Measurements from ENCODE around the gene MBP.
"Not testable (repeated sequence)": the region's sequence is repeated elsewhere in the genome, so short reads cannot be mapped to it uniquely, and the experiment has no call there.

MBP gene

GRCh38 chr18:76952747-76953146 lies 179.8 kb downstream of the MBP start:
- no peak overlapping the region for H3K9ac ChIP-seq (ENCODE audit: low read depth, low read length)
- no peak overlapping the region for H3K4me3 ChIP-seq (ENCODE audit: low read depth, low read length)
- no peaks in the 10 kb centered on the region for H3K9me3 ChIP-seq (ENCODE audit: control insufficient read depth, insufficient read depth, low read length)
- H3K27me3 ChIP-seq (ENCODE audit: control insufficient read depth, insufficient read depth, low read length): no peaks in the 10 kb centered on the region
- peaks cover 11% of the 10 kb centered on the region for H3K36me3 ChIP-seq (ENCODE audit: control insufficient read depth, insufficient read depth, low read length)
- no peaks in the 10 kb centered on the region for H3K4me1 ChIP-seq (ENCODE audit: control insufficient read depth, insufficient read depth, low read length)

- Histone ChIP-seq H3K9me3 (ENCODE audit: control insufficient read depth, insufficient read depth, low read length) (no peaks in the 10 kb centered on the region), H3K36me3 (ENCODE audit: control insufficient read depth, insufficient read depth, low read length) (peaks cover 11% of the 10 kb centered on the region), H3K27me3 (ENCODE audit: control insufficient read depth, insufficient read depth, low read length) (no peaks in the 10 kb centered on the region), H3K9ac (ENCODE audit: low read depth, low read length) (no peak overlapping the region), H3K4me1 (ENCODE audit: control insufficient read depth, insufficient read depth, low read length) (no peaks in the 10 kb centered on the region), H3K4me3 (ENCODE audit: low read depth, low read length) (no peak overlapping the region)
Measured at GRCh38 chr18:76951456-76952247, 180.9 kb downstream of the MBP start.

GRCh38 chr18:76948345-76948744 lies 184.2 kb downstream of the MBP start:
- Histone ChIP-seq H3K4me1 (ENCODE audit: control insufficient read depth, insufficient read depth, low read length) (no peaks in the 10 kb centered on the region), H3K4me3 (ENCODE audit: low read depth, low read length) (no peak overlapping the region), H3K9me3 (ENCODE audit: control insufficient read depth, insufficient read depth, low read length) (no peaks in the 10 kb centered on the region), H3K27me3 (ENCODE audit: control insufficient read depth, insufficient read depth, low read length) (no peaks in the 10 kb centered on the region), H3K36me3 (ENCODE audit: control insufficient read depth, insufficient read depth, low read length) (peaks cover 4% of the 10 kb centered on the region), H3K9ac (ENCODE audit: low read depth, low read length) (no peak overlapping the region)

GRCh38 chr18:76944346-76944745 lies 188.2 kb downstream of the MBP start:
- H3K27me3 ChIP-seq (ENCODE audit: control insufficient read depth, insufficient read depth, low read length); H3K36me3 ChIP-seq (ENCODE audit: control insufficient read depth, insufficient read depth, low read length); H3K9ac ChIP-seq (ENCODE audit: low read depth, low read length); H3K4me3 ChIP-seq (ENCODE audit: low read depth, low read length); H3K4me1 ChIP-seq (ENCODE audit: control insufficient read depth, insufficient read depth, low read length); H3K9me3 ChIP-seq (ENCODE audit: control insufficient read depth, insufficient read depth, low read length): not testable (repeated sequence)

- H3K4me3 ChIP-seq (ENCODE audit: low read depth, low read length): no peak overlapping the region
- peaks cover 11% of the 10 kb centered on the region for H3K36me3 ChIP-seq (ENCODE audit: control insufficient read depth, insufficient read depth, low read length)
- H3K4me1 ChIP-seq (ENCODE audit: control insufficient read depth, insufficient read depth, low read length): no peaks in the 10 kb centered on the region
- no peaks in the 10 kb centered on the region for H3K9me3 ChIP-seq (ENCODE audit: control insufficient read depth, insufficient read depth, low read length)
- H3K27me3 ChIP-seq (ENCODE audit: control insufficient read depth, insufficient read depth, low read length): no peaks in the 10 kb centered on the region
- H3K9ac ChIP-seq (ENCODE audit: low read depth, low read length): no peak overlapping the region
Measured at GRCh38 chr18:76943542-76944339, 188.8 kb downstream of the MBP start.

- Histone ChIP-seq H3K27me3 (ENCODE audit: control insufficient read depth, insufficient read depth, low read length) (no peaks in the 10 kb centered on the region), H3K4me1 (ENCODE audit: control insufficient read depth, insufficient read depth, low read length) (no peaks in the 10 kb centered on the region), H3K36me3 (ENCODE audit: control insufficient read depth, insufficient read depth, low read length) (peaks cover 8% of the 10 kb centered on the region), H3K4me3 (ENCODE audit: low read depth, low read length) (no peak overlapping the region), H3K9ac (ENCODE audit: low read depth, low read length) (no peak overlapping the region), H3K9me3 (ENCODE audit: control insufficient read depth, insufficient read depth, low read length) (no peaks in the 10 kb centered on the region)
Measured at GRCh38 chr18:76941284-76941683, 191.3 kb downstream of the MBP start.

GRCh38 chr18:76938619-76939018 lies 194.0 kb downstream of the MBP start:
- Histone ChIP-seq H3K27me3 (ENCODE audit: control insufficient read depth, insufficient read depth, low read length) (no peaks in the 10 kb centered on the region), H3K9ac (ENCODE audit: low read depth, low read length) (no peak overlapping the region), H3K4me1 (ENCODE audit: control insufficient read depth, insufficient read depth, low read length) (no peaks in the 10 kb centered on the region), H3K9me3 (ENCODE audit: control insufficient read depth, insufficient read depth, low read length) (no peaks in the 10 kb centered on the region), H3K4me3 (ENCODE audit: low read depth, low read length) (no peak overlapping the region), H3K36me3 (ENCODE audit: control insufficient read depth, insufficient read depth, low read length) (peaks cover 8% of the 10 kb centered on the region)

- Histone ChIP-seq H3K9me3 (ENCODE audit: control insufficient read depth, insufficient read depth, low read length) (no peaks in the 10 kb centered on the region), H3K4me1 (ENCODE audit: control insufficient read depth, insufficient read depth, low read length) (no peaks in the 10 kb centered on the region), H3K36me3 (ENCODE audit: control insufficient read depth, insufficient read depth, low read length) (peaks cover 8% of the 10 kb centered on the region), H3K9ac (ENCODE audit: low read depth, low read length) (no peak overlapping the region), H3K27me3 (ENCODE audit: control insufficient read depth, insufficient read depth, low read length) (no peaks in the 10 kb centered on the region), H3K4me3 (ENCODE audit: low read depth, low read length) (no peak overlapping the region)
Measured at GRCh38 chr18:76937597-76937996, 195.0 kb downstream of the MBP start.

GRCh38 chr18:76936877-76937276 lies 195.7 kb downstream of the MBP start:
- Histone ChIP-seq H3K36me3 (ENCODE audit: control insufficient read depth, insufficient read depth, low read length) (peaks cover 8% of the 10 kb centered on the region), H3K4me1 (ENCODE audit: control insufficient read depth, insufficient read depth, low read length) (no peaks in the 10 kb centered on the region), H3K27me3 (ENCODE audit: control insufficient read depth, insufficient read depth, low read length) (no peaks in the 10 kb centered on the region), H3K4me3 (ENCODE audit: low read depth, low read length) (no peak overlapping the region), H3K9me3 (ENCODE audit: control insufficient read depth, insufficient read depth, low read length) (no peaks in the 10 kb centered on the region), H3K9ac (ENCODE audit: low read depth, low read length) (no peak overlapping the region)

- no peak overlapping the region for H3K9ac ChIP-seq (ENCODE audit: low read depth, low read length)
- H3K36me3 ChIP-seq (ENCODE audit: control insufficient read depth, insufficient read depth, low read length): peaks cover 8% of the 10 kb centered on the region
Measured at GRCh38 chr18:76935722-76936337, 196.8 kb downstream of the MBP start.

GRCh38 chr18:76932026-76932819 lies 200.4 kb downstream of the MBP start:
- Histone ChIP-seq H3K9ac (ENCODE audit: low read depth, low read length) (no peak overlapping the region), H3K4me3 (ENCODE audit: low read depth, low read length) (no peak overlapping the region), H3K36me3 (ENCODE audit: control insufficient read depth, insufficient read depth, low read length) (no peaks in the 10 kb centered on the region), H3K9me3 (ENCODE audit: control insufficient read depth, insufficient read depth, low read length) (no peaks in the 10 kb centered on the region), H3K4me1 (ENCODE audit: control insufficient read depth, insufficient read depth, low read length) (no peaks in the 10 kb centered on the region), H3K27me3 (ENCODE audit: control insufficient read depth, insufficient read depth, low read length) (no peaks in the 10 kb centered on the region)

More at GRCh38 chr18:76935722-76936337, 196.8 kb downstream of the MBP start:
- Histone ChIP-seq H3K27me3 (ENCODE audit: control insufficient read depth, insufficient read depth, low read length) (no peaks in the 10 kb centered on the region), H3K4me1 (ENCODE audit: control insufficient read depth, insufficient read depth, low read length) (no peaks in the 10 kb centered on the region), H3K4me3 (ENCODE audit: low read depth, low read length) (no peak overlapping the region), H3K9me3 (ENCODE audit: control insufficient read depth, insufficient read depth, low read length) (no peaks in the 10 kb centered on the region)
